HuH-7 (cell line): ENCODE measurements around the gene SP4.

Experiments
- DNase-seq: peaks from one replicate; pipeline ENCODE4 v3.0.0; 2011; ENCODE audit warnings: low spot score

SP4 gene

DNA sequence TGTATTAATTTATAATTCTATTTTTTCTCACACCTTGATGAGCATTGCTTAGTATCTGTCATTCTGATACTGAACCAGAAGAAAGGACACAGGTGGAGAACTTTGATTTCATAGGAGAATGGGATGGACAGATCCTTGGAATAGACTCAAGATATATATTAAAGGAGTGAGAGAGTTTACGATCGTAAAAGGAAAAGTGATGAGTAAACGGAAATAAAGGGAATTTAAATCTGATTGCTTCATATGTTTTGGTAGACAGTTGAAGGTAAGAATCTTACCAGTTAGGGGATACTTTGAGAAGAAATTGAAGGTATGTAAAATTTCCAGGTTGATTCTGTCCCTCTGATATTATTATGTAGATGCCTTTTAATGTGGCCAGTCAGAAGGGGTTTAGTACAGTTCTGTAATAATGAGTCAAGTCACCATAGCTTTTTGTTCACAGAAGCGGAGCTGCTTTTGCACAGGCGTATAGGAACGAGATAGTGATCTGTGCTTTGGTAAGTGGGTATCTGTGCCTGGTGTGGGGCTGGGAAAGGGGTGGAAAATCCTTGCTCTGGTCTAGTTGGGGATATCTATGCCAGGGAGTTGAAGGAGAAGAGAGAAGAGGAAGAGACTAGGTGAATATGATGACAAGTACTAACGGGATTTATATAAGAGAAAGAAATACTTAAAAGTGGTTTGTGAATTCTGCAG lies 15.4 kb downstream of the SP4 start:
- DNase-seq, result no peak

- DNase-seq, result no peak
These were observed 21.1 kb downstream of the SP4 start for GRCh38 chr7:21448974-21449373.

DNA sequence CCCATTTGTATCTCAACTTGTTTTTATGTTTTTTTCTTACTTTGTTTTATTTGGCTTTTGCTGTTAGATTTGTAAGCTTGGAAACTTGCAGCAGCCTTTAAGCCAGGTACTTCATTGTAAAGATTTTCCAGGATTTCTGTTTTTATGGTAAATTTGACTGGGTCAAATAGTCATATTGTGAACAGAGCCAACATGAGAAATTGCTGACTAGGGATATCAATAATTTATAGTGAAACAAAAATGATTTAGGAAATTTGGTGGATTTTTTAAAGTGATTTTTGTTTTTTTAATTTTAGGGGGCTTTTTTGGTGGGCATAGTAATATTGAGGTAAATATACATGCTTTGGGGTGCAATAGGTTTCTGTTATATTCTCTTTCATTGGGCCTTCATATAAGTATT lies 22.2 kb downstream of the SP4 start:
- no peak for DNase-seq

GRCh38 chr7:21450941-21451340 lies 23.1 kb downstream of the SP4 start:
- DNase-seq, result no peak

GRCh38 chr7:21454182-21454581 lies 26.3 kb downstream of the SP4 start:
- DNase-seq, result no peak

- no peak for DNase-seq
These were observed 27.0 kb downstream of the SP4 start for GRCh38 chr7:21454906-21455305.

DNA sequence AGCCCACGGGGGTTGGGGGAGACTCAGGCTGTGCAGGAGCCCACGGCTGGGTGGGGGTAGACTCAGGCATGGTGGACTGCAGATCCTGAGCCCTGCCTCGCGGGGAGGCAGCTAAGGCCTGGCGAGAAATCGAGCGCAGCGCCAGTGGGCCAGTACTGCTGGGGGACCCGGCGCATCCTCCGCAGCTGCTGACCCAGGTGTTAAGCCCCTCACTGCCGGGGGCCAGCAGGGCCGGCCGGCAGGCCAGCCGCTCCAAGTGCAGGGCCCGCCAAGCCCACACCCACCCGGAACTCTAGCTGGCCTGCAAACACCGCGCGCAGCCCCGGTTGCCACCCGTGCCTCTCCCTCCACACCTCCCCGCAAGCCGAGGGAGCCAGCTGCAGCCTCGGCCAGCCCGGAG lies 33.4 kb downstream of the SP4 start:
- DNase-seq, result no peak

GRCh38 chr7:21462081-21462480 lies 34.2 kb downstream of the SP4 start:
- no peak for DNase-seq

DNA sequence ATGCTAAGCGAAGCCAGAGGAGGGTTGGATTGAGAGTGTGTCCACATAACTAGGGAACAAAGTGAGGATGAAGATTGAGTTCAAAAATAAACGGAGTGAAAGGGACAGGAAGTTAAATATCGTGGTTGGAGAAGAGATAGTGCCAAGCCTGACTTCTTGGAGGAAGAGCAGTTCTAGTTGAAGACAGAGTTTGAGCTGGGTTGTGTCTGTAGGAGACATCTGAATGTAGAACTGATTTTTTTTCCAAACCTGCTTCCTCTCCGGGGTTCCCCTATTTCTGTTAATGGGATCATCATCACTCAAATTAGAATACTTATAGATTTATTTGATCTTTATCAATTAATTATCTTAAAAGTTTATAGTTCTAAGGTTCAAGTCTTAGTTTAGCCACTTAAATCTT lies 35.6 kb downstream of the SP4 start:
- no peak for DNase-seq

DNA sequence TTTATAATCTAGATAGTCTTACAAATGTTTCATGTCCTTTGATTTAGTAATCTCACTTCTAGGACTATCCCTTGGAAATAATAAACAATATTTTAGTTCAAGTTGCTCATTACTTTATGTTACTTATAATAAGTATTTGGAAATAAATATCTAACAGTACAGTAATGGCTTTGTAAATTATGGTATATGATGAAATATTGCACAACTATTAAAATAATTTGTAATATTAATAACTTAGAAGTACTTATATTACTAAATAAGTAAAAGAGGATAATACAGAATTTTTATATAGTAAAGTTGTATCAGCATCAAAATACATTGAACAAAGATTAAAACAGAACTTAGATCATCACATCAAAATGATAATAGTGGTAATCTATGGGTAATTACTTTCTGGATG lies 41.1 kb downstream of the SP4 start:
- no peak for DNase-seq

DNA sequence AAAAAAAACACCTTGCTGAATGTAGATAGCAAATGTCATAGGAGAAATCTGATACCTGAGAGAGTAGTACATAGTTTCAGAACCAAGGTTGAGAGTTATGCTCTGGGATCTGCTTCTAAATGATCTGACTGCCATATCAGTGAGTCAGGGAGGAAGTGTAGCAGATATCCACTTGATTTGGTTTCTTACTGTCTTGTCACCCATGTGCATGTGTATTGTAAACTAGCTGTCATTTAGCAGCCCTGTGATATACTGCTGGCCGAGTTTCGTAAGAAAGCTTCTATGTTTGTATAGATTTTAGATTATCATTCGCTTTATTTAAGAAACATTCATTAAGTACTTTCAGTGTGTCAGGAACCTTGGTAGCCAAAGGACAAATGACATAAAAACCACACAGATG lies 42.0 kb downstream of the SP4 start:
- DNase-seq, result no peak

- no peak for DNase-seq
These were observed 44.1 kb downstream of the SP4 start for GRCh38 chr7:21472029-21472428.

GRCh38 chr7:21476429-21476828 lies 48.5 kb downstream of the SP4 start:
- DNase-seq, result no peak

DNA sequence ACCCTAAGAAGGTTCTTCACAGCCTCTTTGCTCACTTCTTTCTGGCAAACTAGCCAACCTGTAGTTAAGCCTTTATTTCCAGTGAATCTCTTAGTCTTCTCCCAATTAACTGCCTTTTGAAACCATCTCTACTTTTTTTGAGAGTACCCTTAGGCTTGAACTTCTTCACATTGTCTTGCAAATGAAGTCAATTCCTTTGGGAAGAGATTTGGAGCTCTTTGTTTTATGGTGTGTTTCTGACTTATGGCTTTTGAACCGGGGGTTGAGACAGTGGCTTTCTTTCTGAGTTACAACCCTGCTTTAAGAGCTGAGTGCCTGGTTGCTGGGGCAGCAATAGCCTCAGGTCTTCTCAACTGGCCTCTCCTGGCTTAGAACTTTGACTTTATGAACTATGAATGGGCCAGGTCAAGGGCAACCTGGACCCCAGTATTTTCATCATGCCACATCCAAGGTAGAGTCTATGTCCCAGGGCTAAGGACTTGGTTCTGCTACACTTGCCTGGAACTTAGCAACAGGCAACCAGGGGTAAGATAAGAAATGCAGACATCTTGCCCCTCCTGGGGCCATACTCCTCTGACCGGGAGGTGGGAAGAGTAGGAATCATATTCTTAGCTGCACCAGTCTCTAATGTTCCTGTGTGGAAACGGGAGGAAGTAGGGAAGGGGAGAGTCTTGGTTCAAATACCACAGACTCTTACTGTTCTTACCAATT lies 53.0 kb downstream of the SP4 start:
- no peak for DNase-seq

- DNase-seq, result no peak
These were observed 58.6 kb downstream of the SP4 start for GRCh38 chr7:21486511-21486910.

DNA sequence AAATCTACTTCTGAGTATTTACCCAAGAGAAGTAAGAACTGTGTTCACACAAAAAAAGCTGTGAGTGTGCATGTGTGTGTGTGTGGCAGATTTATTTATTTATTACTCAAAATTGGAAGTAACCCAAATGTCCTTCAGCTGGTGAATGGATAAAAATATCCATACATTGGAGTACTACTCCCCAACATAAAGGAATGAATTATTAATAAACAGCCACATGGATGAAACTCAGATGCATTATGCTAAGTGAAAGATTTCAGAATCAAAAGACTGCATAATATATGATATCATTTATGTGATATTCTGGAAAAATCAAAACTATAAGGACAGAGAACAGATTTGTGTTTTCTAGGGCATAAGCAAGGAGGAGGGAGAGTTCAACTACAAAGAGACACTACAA lies 67.8 kb downstream of the SP4 start:
- no peak for DNase-seq

- peak; percentile 26 for DNase-seq
These were observed 69.2 kb downstream of the SP4 start for GRCh38 chr7:21497072-21497471.

DNA sequence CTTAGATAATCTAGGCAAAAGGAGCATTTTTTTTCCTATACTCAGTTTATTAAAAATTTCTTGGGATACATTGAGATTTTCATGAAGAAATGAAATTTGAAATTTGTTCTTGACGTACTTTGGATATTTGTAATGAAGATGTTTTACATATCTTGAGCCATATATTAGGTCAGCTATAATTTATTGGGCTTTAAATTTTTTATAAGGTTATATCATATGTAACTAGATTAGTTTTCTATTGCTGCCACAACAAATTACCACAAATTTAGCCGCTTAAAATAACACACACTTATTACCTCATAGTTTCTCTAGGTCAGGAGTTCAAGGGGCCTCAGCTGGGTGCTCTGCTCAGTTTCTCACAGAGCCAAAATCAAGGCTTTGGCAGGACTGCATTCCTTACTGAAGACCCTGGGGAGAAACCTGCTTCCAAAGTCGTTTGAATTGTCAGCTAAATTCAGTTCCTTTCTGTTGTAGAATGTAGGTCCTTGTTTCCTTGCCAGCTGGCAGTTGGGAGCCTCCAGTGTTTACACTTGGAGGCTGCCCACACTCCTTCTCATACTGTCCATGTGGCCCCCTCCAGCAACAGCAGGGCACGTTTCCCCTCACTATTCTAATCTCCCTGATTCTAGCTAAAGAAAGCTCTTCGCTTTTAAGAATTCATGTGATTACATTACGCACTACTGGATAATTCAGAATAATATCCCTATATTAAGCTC lies 72.4 kb downstream of the SP4 start:
- no peak for DNase-seq

- DNase-seq, result no peak
These were observed 76.1 kb downstream of the SP4 start for GRCh38 chr7:21504021-21504420.

DNA sequence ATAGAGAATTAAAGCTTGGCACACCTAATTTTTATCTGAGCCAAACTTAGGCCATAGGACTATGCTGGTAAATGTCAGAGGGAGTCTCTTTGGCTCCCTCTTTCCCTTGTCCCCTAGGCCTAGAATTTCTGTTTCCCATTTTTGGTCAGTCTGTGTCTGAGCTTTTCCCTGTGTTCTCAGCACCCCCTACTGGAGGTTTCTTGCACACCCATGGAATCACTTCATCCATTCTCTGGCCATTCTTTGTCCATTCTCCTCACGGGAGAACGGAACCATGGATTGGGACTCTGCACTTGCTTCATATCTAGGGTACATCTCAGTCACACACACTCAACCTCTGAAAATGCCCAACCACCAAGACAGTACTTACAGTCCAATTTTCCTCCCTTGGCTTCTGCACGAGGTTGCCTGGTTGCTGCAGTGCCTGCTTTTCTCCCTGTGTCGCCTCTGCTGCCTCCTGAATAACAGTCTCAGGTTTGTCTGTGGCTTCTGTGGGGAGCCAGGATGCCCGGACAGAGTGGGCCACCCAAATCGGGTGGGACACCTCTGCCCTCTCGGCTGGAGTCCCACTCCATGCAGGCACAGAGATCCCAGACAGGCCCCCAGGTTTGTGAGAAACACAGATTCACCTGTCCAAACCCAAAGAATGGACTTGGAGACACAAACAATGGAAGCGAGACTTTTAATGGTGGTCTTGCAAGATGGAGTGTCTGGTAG lies 79.9 kb downstream of the SP4 start:
- DNase-seq, result peak; percentile 17

GRCh38 chr7:21508538-21508937 lies 80.7 kb downstream of the SP4 start:
- DNase-seq, result no peak

DNA sequence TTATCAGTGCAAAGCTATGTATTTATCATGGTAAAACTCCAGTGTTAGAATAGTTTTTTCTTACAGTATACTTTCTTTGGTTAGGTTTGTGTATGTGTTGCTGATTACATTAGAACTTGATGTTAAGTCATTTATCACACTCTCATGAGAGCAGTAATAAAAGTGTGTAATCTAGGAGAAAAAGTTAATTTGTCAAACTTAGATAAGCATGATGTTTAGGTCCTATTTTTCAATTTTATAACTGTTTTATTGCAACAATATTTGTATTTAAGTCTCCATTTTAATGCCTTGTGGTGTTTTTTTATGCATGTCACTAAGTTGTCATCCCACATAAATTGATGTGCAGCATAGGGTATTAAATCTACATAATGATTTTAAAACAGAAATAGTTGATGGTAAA lies 86.2 kb downstream of the SP4 start:
- no peak for DNase-seq

DNA sequence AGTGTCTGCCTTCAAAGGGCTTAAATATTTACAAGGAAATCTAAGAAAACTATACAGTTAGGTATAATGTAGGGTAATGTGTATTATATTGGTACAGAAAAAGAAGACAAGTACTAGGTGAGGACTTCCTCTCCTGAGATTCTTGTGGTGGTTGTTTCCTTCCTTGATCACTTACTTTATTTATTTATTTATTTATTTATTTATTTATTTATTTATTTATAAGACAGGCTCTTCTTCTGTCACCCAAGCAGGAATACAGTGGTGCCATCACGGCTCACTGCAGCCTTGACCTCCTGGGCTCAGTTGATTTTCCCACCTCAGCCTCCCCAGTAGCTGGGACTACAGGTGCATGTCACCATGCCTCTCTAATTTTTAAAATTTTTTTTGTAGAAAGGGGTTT lies 96.8 kb downstream of the SP4 start:
- DNase-seq, result no peak
